GM19324 (cell line): ENCODE measurements around the gene RAD51B.

Experiments
- ATAC-seq: cut with Tn5 transposase; IDR thresholded peaks from one replicate; pipeline ENCODE4 v1.9.1; 2021; ENCODE audit warnings: mild to moderate bottlenecking, moderate library complexity; ENCODE audit not compliant: unreplicated experiment, low FRiP score

RAD51B gene

GRCh38 chr14:68728342-68729106 is 908.9 kb downstream of the RAD51B start:
- ATAC-seq = no peak

- ATAC-seq = no peak
Observed at GRCh38 chr14:68729556-68729955, 910.0 kb downstream of the RAD51B start.

- ATAC-seq = no peak
Observed at GRCh38 chr14:68730348-68730747, 910.8 kb downstream of the RAD51B start.

GRCh38 chr14:68730811-68731425 is 911.3 kb downstream of the RAD51B start:
- ATAC-seq = no peak

- no peak for ATAC-seq
Observed at GRCh38 chr14:68733086-68733914, 913.7 kb downstream of the RAD51B start.

- ATAC-seq = no peak
Observed at GRCh38 chr14:68734231-68734732, 914.7 kb downstream of the RAD51B start.

- no peak for ATAC-seq
Observed at GRCh38 chr14:68735856-68736255, 916.3 kb downstream of the RAD51B start.

- no peak for ATAC-seq
Observed at GRCh38 chr14:68736471-68736871, 916.9 kb downstream of the RAD51B start.

- no peak for ATAC-seq
Observed at GRCh38 chr14:68737086-68737485, 917.5 kb downstream of the RAD51B start.

- ATAC-seq = no peak
Observed at GRCh38 chr14:68738559-68738958, 919.0 kb downstream of the RAD51B start.

- ATAC-seq = no peak
Observed at GRCh38 chr14:68739701-68740100, 920.1 kb downstream of the RAD51B start.

- no peak for ATAC-seq
Observed at GRCh38 chr14:68740788-68741476, 921.4 kb downstream of the RAD51B start.

GRCh38 chr14:68741477-68741791 is 921.9 kb downstream of the RAD51B start:
- ATAC-seq = no peak

GRCh38 chr14:68741839-68742470 is 922.4 kb downstream of the RAD51B start:
- peak; percentile 56 for ATAC-seq

GRCh38 chr14:68744613-68745012 is 925.0 kb downstream of the RAD51B start:
- ATAC-seq = no peak

- ATAC-seq = no peak
Observed at GRCh38 chr14:68747393-68747792, 927.8 kb downstream of the RAD51B start.

- no peak for ATAC-seq
Observed at GRCh38 chr14:68748260-68748659, 928.7 kb downstream of the RAD51B start.

- no peak for ATAC-seq
Observed at GRCh38 chr14:68748691-68749090, 929.1 kb downstream of the RAD51B start.

- ATAC-seq = no peak
Observed at GRCh38 chr14:68749487-68750475, 930.2 kb downstream of the RAD51B start.
